Spleen (tissue), 11 donors: Measurements from ENCODE around the gene SAFB. TPM values are rescaled to one million over a fixed set of nuclear protein-coding genes. Genes with fewer than 3 reads are reported as not detected.

Experiments used
- DNase-seq: peaks from one replicate; pipeline ENCODE4 v3.0.0-alpha.2; 2020
- H3K27ac ChIP-seq, 8 donors: fragments of 200-600 bp; sonication (generic) in 7 of 8; 1 replicate in 4 of 8; 2 replicates in 4 of 8; pipeline versions ENCODE4 v1.5.0 to v1.8.0; 2016 to 2021; ENCODE audit warnings: inconsistent platforms in 4 of 8, mild to moderate bottlenecking in 4 of 8, moderate library complexity in 1 of 8
- H3K27me3 ChIP-seq, 7 donors: fragments of 200-600 bp; sonication (generic) in 6 of 7; replicated peaks in 1 of 7; 1 replicate in 4 of 7; 2 replicates in 3 of 7; pipeline versions ENCODE4 v1.5.0 to v1.8.0; 2016 to 2021; ENCODE audit warnings: inconsistent platforms in 3 of 7, mild to moderate bottlenecking in 1 of 7
- H3K36me3 ChIP-seq, 6 donors: fragments of 200-600 bp; sonication (generic) in 5 of 6; 1 replicate in 4 of 6; 2 replicates in 2 of 6; pipeline versions ENCODE4 v1.5.0 to v1.8.0; 2016 to 2021; ENCODE audit warnings: inconsistent platforms in 2 of 6
- H3K4me1 ChIP-seq, 6 donors: fragments of 200-600 bp; sonication (generic) in 5 of 6; 1 replicate in 3 of 6; 2 replicates in 3 of 6; pipeline versions ENCODE4 v1.5.0 to v1.8.0; 2016 to 2021; ENCODE audit warnings: inconsistent platforms in 3 of 6
- H3K4me3 ChIP-seq, 8 donors: fragments of 200-600 bp; sonication (generic) in 7 of 8; 1 replicate in 4 of 8; 2 replicates in 4 of 8; pipeline versions ENCODE4 v1.5.0 to v1.8.0; 2016 to 2021; ENCODE audit warnings: inconsistent platforms in 4 of 8, mild to moderate bottlenecking in 4 of 8, moderate library complexity in 2 of 8
- H3K9me3 ChIP-seq, 8 donors: fragments of 200-600 bp; sonication (generic) in 7 of 8; 1 replicate in 4 of 8; 2 replicates in 4 of 8; pipeline versions ENCODE4 v1.5.0 to v1.8.0; 2016 to 2021; ENCODE audit warnings: inconsistent platforms in 4 of 8
- CTCF ChIP-seq, 11 experiments: fragments of 200-600 bp in 7 of 11; fragments of 450-650 bp in 4 of 11; sonication (generic) in 4 of 11; IDR thresholded peaks in 8 of 11; conservative IDR thresholded peaks in 3 of 11; 1 replicate in 7 of 11; 2 replicates in 4 of 11; pipeline versions ENCODE4 v1.4.0 to v1.8.0; 2016 to 2021; ENCODE audit warnings: antibody characterized with exemption in 11 of 11, inconsistent platforms in 4 of 11, mild to moderate bottlenecking in 1 of 11
- POLR2A ChIP-seq, 3 donors: fragments of 450-650 bp; IDR thresholded peaks; one replicate each; pipeline ENCODE4 v1.5.1; 2017; ENCODE audit warnings: antibody characterized with exemption in 3 of 3, mild to moderate bottlenecking in 1 of 3
- POLR2AphosphoS5 ChIP-seq, 3 donors: sonication (generic); formaldehyde crosslinking; IDR thresholded peaks; one replicate each; pipeline ENCODE4 v1.5.1; 2017; ENCODE audit warnings: antibody characterized with exemption in 3 of 3
- WGBS, 5 donors: extraction: QIAGEN DNeasy Blood & Tissue Kit in 3 of 5; methylation state at CpG; one replicate each; pipeline versions ENCODE4 v1.1.5 to v1.1.7; 2013 to 2018; 5-methylcytosine and 5-hydroxymethylcytosine counted together
- intact Hi-C: fragments of 100-400 bp; cut with DNase I; formaldehyde crosslinking; loops from one replicate; pipeline ENCODE4 v1.15.0; 2023; ENCODE audit warnings: low total_unique reads
- polyA plus RNA-seq, 3 donors: library from polyadenylated mRNA; stranded (reverse); fragments of 200-250 nt; gene quantifications; one replicate each; pipeline ENCODE4 v1.2.1, GENCODE V29; 2013
- small RNA-seq, 4 donors: library from RNA; depleted of rRNA; stranded (forward); fragments of <200 nt; gene quantifications; one replicate each; pipeline ENCODE3, GENCODE V24; 2016
- total RNA-seq, 7 donors: library from RNA; depleted of rRNA in 3 of 7; stranded (reverse); fragments of >200 nt in 3 of 7; fragmentation: NEBNext Ultra II Directional in 4 of 7; extraction: Animal tissue kit (Norgen Biotek cat#: 25700) in 4 of 7; gene quantifications; one replicate each; pipeline versions ENCODE4 v1.1.0 to v1.2.1, GENCODE V29; 2016 to 2021
- donor health status: healthy with polysubstance abuse.
- donor health status: DM: no; HTN: no; CAD: no; lungs with moderate emphysema.
- donor health status: DM: no; HTN: no; CAD: no.
- donor health status: Bipolar disorder and iron deficiency.
- donor health status: healthy.
- donor health status: DM: no; HTN: no; CAD: no.
- donor health status: DM: yes; HTN: yes; CAD: no.

The SAFB gene
- total and polyA plus RNA-seq, 10 donors, result 41.7 to 161 (median 99.2) TPM

GRCh38 chr19:5717215-5717935 lies 94.5 kb downstream of the SAFB start:
- no peaks in the 10 kb centered on the region for H3K27me3 ChIP-seq
- H3K9me3 ChIP-seq, result no peaks in the 10 kb centered on the region
- H3K4me3 ChIP-seq, result no peak overlapping the region
- no peak for TF ChIP-seq CTCF (IDR thresholded peaks at IDR 0.05 in 8 of 11, conservative IDR thresholded peaks at IDR 0.05 in 3 of 11)
- no peak for TF ChIP-seq POLR2AphosphoS5 (IDR thresholded peaks at IDR 0.05)
- TF ChIP-seq POLR2A (IDR thresholded peaks at IDR 0.05), result no peak
- peaks cover 18 to 52% (median 37%) of the 10 kb centered on the region in 6 donors for H3K4me1 ChIP-seq
- H3K36me3 ChIP-seq, result peaks cover 0 to 48% (median 21%) of the 10 kb centered on the region in 6 donors
- intact Hi-C loops, result no loop called here
- WGBS, 5 donors, result 80 to 90% (median 84%) methylated on average over 8 of the region's 8 CpGs
- H3K27ac ChIP-seq, result no peak overlapping the region
- no peak for DNase-seq

Small RNAs within 50 kb of the gene (small RNA-seq; reads per million reads assigned to genes)
- gene SNRPEP4, result 0 reads per million in 4 donors

Other genes with a start within 250 kb of the SAFB start
- not detected for gene ZNRF4, start 167.7 kb upstream of the SAFB start, total RNA-seq
- gene ZNRF4, start 167.7 kb upstream of the SAFB start, polyA plus RNA-seq, result not detected
- under 1 TPM in 5 of 7 donors, not detected in 2; 0.26 to 0.73 (median 0.27) TPM for gene TINCR, start 55.1 kb upstream of the SAFB start, total RNA-seq
- under 1 TPM; 0.05 to 0.10 (median 0.09) TPM for gene TINCR, start 55.1 kb upstream of the SAFB start, polyA plus RNA-seq
- gene SAFB2, start 307 bp upstream of the SAFB start, total RNA-seq, result 100 to 1,000 TPM in 6 of 7 donors, 10 to 100 TPM in 1; 73.4 to 146 (median 117) TPM
- 10 to 100 TPM; 34.8 to 90.6 (median 60.1) TPM for gene SAFB2, start 307 bp upstream of the SAFB start, polyA plus RNA-seq
- gene MICOS13, start 57.4 kb downstream of the SAFB start, total RNA-seq, result 10 to 100 TPM; 15.7 to 41.0 (median 36.8) TPM
- 10 to 100 TPM; 71.0 to 89.5 (median 78.0) TPM for gene MICOS13, start 57.4 kb downstream of the SAFB start, polyA plus RNA-seq
- 1 to 10 TPM; 1.9 to 8.8 (median 3.1) TPM for gene HSD11B1L, start 57.9 kb downstream of the SAFB start, total RNA-seq
- gene HSD11B1L, start 57.9 kb downstream of the SAFB start, polyA plus RNA-seq, result 1 to 10 TPM; 3.3 to 5.5 (median 3.8) TPM
- 100 to 1,000 TPM; 294 to 922 (median 652) TPM for gene RPL36, start 67.2 kb downstream of the SAFB start, total RNA-seq
- gene RPL36, start 67.2 kb downstream of the SAFB start, polyA plus RNA-seq, result 1,000 to 10,000 TPM; 2,501 to 2,825 (median 2,795) TPM
- gene LONP1, start 97.1 kb downstream of the SAFB start, total RNA-seq, result 10 to 100 TPM; 33.1 to 65.8 (median 56.5) TPM
- 10 to 100 TPM; 29.2 to 48.2 (median 42.6) TPM for gene LONP1, start 97.1 kb downstream of the SAFB start, polyA plus RNA-seq
- not detected for gene CATSPERD, start 97.6 kb downstream of the SAFB start, total RNA-seq
- gene CATSPERD, start 97.6 kb downstream of the SAFB start, polyA plus RNA-seq, result not detected
- gene PRR22, start 161.7 kb downstream of the SAFB start, total RNA-seq, result 1 to 10 TPM; 1.4 to 4.7 (median 2.4) TPM
- gene PRR22, start 161.7 kb downstream of the SAFB start, polyA plus RNA-seq, result 10 to 100 TPM in 2 of 3 donors, 1 to 10 TPM in 1; 4.9 to 11.4 (median 10.6) TPM
- gene DUS3L, start 168.1 kb downstream of the SAFB start, total RNA-seq, result 10 to 100 TPM; 22.7 to 63.9 (median 34.5) TPM
- 10 to 100 TPM; 31.3 to 57.4 (median 52.5) TPM for gene DUS3L, start 168.1 kb downstream of the SAFB start, polyA plus RNA-seq
- 1 to 10 TPM in 1 of 7 donors, under 1 TPM in 2, not detected in 4; 0.32 to 2.3 (median 0.72) TPM for gene NRTN, start 182.0 kb downstream of the SAFB start, total RNA-seq
- gene NRTN, start 182.0 kb downstream of the SAFB start, polyA plus RNA-seq, result under 1 TPM in 2 of 3 donors, not detected in 1; 0.29 to 0.30 TPM
- under 1 TPM in 2 of 7 donors, not detected in 5; 0.20 to 0.44 TPM for gene FUT6, start 216.6 kb downstream of the SAFB start, total RNA-seq
- under 1 TPM; 0.06 to 0.13 (median 0.07) TPM for gene FUT6, start 216.6 kb downstream of the SAFB start, polyA plus RNA-seq
- not detected for gene FUT3, start 228.4 kb downstream of the SAFB start, total RNA-seq
- under 1 TPM in 2 of 3 donors, not detected in 1; 0.06 to 0.12 TPM for gene FUT3, start 228.4 kb downstream of the SAFB start, polyA plus RNA-seq
- gene FUT5, start 247.5 kb downstream of the SAFB start, total RNA-seq, result not detected
- gene FUT5, start 247.5 kb downstream of the SAFB start, polyA plus RNA-seq, result not detected